Measurements from ENCODE around the gene PITPNC1.
"Not testable (repeated sequence)": the region's sequence is repeated elsewhere in the genome, so short reads cannot be mapped to it uniquely, and the experiment has no call there.

The PITPNC1 gene

DNA sequence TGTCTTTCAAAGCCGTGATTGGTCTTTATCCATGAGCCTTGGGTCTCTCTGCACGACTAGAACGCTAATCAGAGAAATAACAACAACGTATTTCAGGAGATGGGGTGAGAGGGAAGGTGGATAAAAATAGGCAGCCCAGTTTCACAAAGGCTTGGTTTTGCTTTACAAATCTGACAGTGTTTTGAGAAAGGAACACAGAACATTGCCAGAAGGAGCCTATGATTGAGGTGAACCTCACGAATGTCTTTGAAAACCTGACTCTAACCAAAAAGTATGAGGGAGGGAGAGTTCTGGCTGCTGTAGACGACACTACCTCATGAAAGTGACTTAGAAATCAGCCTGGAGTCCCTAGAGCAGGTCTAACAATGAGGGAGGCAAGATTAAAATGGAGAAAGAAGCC lies 302.6 kb downstream of the PITPNC1 start:
- Histone ChIP-seq H3K27ac (no peak overlapping the region), H3K4me3 (no peak overlapping the region)

DNA sequence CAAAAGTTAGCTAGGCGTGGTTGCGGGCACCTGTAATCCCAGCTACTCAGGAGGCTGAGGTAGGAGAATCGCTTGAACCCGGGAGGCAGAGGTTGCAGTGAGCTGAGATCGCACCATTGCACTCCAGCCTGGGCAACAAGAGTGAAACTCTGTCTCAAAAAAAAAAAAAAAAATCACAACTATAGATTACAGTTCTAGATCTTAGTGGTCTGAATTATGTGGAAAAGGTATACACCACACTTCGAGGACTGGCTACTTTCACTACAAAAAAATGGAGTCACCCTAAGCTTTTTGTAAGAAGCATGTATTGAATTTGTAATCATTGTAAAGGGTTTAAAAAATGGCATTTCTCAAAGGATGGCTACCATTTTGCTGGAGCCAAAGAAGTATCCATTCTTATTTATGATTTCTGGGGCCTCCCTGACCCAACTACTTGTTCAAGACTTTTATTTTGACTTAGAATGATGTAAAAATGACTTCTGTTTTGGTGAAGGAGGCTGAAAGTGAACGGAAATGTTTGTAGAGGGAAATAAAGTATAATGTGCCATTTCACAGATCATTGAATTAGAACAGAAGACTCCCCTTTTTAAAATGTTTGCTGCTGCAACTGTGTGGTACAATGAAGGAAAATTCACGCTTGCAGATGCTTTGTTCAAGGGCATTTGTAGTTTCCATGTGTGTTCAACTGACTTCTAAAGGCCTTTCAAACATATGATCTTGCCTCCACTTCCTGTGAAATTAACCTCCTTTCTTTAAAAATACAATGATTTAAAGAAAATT lies 303.6 kb downstream of the PITPNC1 start:
- no peak overlapping the region for H3K4me3 ChIP-seq
- no peak overlapping the region for H3K27ac ChIP-seq

DNA sequence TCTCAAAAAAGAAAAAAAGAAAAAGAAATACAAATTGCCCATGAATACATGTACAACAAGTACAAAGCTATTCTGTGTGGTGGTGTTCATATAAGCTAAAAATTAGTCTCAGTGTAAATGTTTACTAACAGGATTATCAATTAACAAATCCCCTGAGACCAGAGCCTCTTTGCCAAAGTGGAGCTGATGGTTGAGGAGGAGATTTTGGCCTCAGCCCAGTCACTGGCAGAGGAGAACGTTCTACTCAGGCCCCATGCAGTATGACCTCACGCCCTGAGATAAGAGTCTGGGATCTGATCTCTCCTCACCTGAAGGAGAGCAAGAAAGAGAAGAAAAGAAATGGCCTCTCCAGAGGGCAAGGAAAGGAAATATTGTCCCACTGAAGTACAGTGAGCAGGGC lies 305.1 kb downstream of the PITPNC1 start:
- Histone ChIP-seq H3K4me3 (no peak overlapping the region), H3K27ac (no peak overlapping the region)

DNA sequence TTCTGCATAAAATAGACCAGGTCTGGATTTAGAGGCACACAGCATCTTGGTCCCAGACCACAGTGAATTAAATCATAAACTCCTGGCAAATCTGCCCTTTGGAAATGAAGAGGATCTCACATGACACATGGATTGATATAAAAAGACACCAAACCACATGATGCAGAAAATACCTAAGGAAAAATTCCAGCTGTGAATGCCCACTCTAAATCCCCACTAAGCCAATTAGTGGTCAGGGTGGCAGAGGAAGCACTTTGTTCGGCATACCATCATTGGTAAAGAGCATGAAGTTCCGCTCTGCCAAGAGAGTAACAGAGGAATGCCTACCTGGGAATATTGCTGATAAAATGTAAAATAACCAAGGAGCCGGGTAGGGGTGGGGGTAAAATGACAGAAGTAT lies 308.3 kb downstream of the PITPNC1 start:
- no peak overlapping the region for H3K4me3 ChIP-seq
- peak overlapping the region in 1 of 21 experiments; percentile 6 for H3K27ac ChIP-seq

DNA sequence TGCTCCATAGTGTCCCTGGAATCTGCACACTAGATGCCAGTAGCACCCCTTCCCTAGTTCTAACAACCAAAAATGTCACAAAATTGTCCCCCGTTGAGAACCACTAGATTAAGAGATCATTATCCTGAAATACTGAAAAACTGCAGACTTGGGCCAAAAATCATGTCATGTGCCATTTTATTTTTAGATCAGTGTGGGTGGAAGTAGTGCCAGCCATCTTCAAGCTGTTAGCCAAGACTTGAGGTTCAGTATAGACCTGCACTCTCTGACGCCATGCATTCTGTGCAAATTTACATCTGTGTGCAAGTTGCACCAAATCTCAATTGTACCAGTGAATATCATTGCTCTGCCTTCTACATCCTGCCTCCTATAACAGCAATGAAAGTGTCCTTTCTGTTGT lies 309.2 kb downstream of the PITPNC1 start:
- no peak overlapping the region for H3K4me3 ChIP-seq
- no peak overlapping the region for H3K27ac ChIP-seq

DNA sequence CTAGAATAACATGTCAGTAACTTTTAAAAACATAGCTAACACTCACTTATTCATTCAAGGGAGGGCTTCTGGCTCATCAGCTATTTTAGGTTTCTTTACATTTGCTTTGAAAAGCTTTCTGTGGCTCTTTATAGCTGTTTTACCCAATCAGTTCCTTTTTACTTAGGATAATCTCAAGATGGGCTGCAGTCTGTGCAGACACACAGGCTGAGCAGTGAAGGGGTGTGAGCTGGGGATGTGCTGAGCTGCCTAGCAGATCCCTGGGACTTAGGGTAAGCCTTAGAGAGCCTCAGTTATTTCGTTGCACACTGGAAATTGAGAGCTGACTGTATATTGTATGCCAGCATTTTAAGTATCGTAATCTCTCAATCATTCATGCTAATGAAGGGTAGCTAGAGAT lies 310.4 kb downstream of the PITPNC1 start:
- Histone ChIP-seq H3K4me3 (no peak overlapping the region), H3K27ac (no peak overlapping the region)

DNA sequence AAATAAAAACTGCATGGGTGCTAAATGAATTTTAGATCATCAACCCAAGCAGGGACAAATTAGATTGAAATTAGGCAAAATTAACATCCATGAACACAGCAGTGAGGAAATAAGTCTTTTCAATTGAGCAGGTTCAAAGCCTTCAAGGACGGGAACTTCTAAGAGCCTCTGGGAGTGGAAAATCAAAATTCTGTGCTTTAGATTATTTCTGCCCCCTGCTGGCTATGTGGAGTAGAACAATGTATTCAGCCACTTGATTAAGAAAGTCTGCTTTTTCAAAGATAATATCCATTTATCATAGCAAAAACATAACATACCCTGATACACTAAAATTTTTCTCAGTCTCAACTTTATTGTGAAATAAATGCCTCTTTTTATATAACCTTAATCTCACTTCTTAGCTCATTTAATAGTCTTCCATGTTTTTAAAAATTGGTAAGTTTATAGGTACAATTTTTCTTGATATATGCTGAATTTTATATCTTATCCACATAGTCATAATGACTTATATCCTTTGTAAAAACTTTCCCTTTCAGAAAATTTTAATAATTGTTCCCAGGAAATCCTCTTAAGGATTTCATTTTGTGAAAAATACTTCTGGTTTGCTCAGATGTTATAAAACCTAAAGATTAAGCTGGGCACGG lies 312.6 kb downstream of the PITPNC1 start:
- Histone ChIP-seq H3K27ac (no peak overlapping the region), H3K4me3 (no peak overlapping the region)

DNA sequence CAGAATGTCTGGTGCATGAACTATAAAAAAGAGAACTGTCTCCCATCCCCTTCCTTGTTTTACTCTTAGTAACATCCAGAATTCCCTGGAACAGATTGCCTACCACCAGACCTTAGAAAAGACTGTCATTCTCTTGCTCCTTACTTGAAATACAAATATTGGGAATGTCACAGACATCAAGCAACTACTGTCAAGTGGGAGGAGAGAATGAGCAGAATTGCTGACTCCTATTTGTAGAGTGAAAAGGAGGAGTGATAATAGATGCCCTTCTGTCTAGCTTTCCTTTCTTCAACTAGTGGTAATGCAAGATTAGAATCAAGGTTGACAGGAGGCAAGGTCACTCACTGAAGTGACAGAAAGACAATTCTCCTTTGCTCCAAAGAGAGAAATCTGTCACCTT lies 316.7 kb downstream of the PITPNC1 start:
- no peak overlapping the region for H3K4me3 ChIP-seq

DNA sequence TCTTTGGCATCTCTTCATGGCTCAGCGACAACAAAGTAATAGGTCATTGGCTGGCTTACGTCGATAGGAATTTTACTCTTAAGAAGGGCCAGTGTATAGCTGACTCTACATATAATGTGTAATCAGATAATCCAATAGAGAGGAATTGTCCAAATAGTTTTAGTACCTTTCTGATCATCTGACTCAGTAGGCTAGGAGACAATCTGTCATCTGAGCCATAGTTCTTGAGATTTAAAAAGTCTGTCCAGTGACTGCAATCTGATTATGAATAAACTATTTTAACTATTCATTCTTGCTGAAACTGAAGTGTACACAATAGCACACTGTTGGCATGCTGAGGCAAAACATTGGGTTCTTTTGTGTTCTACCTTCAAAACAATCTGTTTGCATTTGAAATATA lies 319.3 kb downstream of the PITPNC1 start:
- no peak overlapping the region for H3K4me3 ChIP-seq
- no peak overlapping the region for H3K27ac ChIP-seq

More for the DNA sequence above, 316.7 kb downstream of the PITPNC1 start:
- H3K27ac ChIP-seq: no peak overlapping the region

DNA sequence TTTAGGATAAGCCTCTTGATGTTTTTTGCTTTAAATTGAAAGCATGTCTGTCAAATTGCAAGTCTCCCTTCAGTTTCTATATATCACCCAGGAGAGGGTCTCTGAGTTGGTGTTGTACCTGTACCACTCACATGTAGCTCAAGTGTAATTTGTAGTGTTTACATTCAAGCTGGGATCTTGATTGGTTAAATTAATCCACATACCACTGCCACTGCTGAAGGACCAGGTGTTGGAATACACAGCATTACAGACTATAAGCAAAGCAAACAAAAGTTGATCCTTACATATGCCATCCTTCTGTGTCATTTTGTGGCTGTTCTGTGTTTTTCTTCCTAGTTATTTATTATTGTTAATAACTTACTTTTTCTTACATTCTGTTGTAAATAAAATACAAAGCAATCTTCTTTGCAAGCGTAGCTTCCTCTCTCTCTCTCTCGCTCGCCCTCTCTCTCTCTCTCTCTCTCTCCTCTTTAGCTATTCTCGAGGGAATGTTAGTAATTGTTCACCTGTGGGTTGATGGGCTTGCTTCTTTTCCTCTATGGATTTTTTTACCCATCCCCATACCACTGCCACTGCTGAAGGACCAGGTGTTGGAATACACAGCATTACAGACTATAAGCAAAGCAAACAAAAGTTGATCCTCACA lies 319.9 kb downstream of the PITPNC1 start:
- no peak overlapping the region for H3K27ac ChIP-seq
- no peak overlapping the region for H3K4me3 ChIP-seq

DNA sequence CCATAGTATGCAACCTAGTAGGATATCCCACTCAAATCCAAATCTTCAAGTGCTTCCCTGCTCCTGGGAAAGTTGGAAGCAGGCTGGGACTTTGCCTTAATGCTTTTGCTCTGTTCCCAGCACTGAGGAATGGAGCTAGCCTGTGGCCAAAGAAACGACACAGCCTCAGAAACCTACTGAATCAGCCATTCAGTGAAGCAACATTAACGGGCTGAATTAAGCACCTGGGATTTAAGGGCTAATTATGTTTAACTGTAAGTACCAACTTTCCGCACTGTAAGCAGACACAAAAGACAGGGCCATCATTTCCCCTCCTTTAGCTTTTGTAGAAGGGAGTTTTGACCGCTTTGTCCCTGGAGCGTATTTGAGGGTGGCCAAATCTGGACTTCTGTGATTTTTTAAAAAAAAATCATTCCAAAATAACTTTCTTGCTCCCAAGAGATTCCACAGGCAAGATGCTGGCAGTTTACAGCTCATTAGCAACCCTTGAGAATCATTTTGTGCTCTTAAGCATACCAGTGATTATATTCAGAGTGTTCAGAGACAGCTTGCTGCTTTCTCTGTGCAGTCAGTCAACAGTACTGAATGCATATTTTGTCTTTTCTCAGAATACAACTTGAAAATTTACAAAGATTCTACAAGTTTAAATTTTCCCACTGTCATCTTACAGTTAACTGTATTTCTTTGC lies 323.1 kb downstream of the PITPNC1 start:
- Histone ChIP-seq H3K27ac (no peak overlapping the region), H3K4me3 (no peak overlapping the region)

DNA sequence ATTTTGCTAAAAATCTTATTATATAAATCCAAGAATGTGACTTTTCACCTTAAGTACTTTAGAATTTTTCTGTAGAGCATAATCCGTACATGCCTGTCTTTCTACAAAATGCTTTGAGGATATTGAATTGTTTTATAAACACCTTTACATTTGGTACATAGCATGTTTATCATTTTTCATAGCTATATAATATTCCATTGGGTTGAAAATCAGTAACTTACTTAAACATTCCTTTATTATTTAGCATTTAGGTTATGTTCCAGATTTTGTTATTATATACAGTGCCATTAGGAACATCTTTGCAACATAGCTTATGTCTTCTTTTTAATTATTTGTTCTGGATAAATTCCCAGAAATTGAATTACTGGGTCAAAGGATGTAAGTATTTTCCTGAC lies 323.6 kb downstream of the PITPNC1 start:
- Histone ChIP-seq H3K27ac (no peak overlapping the region), H3K4me3 (no peak overlapping the region)

DNA sequence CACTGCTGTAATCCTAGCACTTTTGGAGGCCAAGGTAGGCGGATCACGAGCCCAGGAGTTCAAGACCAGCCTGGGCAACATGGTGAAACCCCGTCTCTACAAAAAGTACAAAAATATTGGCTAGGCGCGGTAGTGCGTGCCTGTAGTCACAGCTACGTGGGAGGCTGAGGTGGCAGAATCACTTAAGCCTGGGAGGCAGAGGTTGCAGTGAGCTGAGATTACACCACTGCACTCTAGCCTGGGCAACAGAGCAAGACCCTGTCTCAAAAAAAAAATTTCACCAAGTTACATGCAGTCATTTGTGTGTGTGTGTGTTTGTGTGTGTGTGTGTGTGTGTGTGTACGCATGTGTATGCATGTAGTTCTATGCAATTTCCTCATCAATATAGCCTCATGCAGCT lies 325.8 kb downstream of the PITPNC1 start:
- not testable (repeated sequence) for H3K27ac ChIP-seq, H3K4me3 ChIP-seq

DNA sequence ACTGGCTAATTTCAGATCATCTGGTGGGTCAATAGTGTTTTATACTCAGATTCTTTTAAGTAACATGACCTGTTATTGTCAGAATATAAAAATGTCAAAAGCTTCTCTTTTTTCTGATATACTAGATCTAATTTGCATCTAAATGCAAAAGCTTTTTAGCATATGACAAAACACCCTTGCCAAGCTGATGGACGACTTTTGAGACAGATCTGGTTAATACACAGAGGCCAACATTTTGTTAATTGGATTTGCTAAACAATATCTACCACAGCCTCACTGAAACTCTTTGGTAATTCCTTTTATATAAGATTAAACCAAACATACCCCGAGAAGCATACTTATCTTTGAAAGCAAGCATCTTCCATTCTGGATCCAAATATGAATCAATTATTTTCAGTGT lies 330.4 kb downstream of the PITPNC1 start:
- Histone ChIP-seq H3K4me3 (no peak overlapping the region), H3K27ac (no peak overlapping the region)

DNA sequence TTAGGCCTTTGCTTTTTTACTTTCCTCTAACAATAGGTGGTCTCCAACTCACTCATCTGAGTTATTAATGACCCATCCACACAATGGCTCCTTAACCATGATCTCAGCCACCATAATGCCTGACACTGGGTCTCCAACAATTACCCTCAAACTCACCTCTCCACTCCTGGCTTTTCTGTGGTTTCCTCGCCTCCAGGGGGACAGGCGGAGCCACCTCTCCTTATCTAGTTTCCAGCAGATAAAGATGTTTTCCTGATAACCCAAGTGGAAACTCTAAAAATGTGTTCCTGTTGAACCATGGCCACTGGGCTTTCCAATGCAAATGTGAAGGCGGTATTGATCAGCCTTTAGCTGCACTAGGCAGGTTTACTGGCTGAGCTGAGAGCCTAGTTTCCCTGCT lies 331.3 kb downstream of the PITPNC1 start:
- no peak overlapping the region for H3K4me3 ChIP-seq
- no peak overlapping the region for H3K27ac ChIP-seq

DNA sequence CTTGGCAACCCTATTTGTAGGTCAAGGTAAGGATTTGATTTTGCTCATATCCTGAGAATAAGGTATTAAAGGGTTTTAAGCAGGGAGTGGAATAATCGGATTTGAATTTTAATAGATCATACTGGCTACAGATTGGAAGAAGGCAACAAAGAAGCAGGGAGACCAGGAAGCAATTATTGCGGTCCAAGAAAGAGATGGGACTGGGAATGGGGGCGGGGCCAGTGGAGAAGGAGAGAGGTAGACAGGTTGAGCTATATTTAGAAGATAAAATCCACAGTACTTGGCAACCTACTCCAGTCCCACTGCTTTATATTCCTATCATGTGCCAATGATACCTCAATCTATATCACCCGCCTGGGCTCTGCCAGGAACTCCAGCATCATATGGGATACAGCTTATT lies 334.8 kb downstream of the PITPNC1 start:
- H3K4me3 ChIP-seq: no peak overlapping the region
- H3K27ac ChIP-seq: no peak overlapping the region

DNA sequence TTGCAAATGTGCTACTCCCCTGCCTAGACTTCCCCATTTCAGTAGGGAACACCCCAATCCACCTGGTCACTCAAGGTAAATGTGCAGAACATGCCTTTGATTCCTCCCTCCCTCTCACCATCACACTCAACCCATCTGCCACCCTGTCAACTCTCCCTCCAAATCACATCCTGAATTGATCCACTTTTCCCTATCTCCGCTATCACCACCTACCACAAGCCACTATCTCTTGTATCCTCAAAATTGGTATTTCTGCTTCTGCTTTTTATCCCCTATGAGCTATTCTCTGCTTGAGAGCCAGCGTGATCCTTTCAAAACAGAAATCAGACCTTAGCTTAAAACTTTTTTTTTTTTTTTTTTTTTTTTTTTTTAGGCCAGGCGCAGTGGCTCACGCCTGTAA lies 335.3 kb downstream of the PITPNC1 start:
- Histone ChIP-seq H3K4me3 (no peak overlapping the region), H3K27ac (no peak overlapping the region)

DNA sequence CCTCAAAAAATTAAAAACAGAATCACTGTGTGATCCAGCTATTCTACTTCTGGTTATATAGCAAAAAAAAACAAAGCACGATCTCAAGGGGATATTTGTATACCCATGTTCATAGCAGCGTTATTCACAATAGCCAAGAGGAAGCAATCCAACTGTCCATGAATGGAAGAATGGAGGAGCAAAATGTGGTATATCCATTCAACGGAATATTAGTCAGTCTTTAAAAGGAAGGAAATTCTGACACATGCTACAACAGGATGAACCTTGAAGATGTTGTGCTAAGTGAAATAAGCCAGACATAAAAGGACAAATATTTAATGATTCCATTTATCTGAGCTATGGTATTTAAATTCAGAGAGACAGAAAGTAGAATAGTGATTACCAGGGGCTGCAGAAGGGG lies 336.1 kb downstream of the PITPNC1 start:
- H3K27ac ChIP-seq: no peak overlapping the region
- no peak overlapping the region for H3K4me3 ChIP-seq

DNA sequence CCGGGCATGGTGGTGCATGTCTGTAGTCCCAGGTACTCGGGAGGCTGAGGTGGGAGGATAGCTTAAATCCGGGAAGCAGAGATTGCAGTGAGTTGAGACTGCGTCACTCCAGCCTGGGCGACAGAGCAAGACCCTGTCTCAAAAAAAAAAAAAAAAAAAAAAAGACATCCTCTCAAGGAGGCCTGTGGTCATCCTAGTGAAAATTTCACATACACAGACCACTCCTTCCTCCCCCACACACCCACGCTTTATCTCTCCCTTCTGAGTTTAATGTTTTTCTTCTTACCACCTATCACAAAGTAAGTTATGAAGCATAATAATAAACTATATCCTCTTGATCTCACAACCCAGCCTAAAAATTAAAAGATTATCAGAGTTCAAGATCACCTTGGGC lies 339.3 kb downstream of the PITPNC1 start:
- Histone ChIP-seq H3K4me3 (no peak overlapping the region), H3K27ac (peak overlapping the region in 1 of 21 experiments; percentile 89)

DNA sequence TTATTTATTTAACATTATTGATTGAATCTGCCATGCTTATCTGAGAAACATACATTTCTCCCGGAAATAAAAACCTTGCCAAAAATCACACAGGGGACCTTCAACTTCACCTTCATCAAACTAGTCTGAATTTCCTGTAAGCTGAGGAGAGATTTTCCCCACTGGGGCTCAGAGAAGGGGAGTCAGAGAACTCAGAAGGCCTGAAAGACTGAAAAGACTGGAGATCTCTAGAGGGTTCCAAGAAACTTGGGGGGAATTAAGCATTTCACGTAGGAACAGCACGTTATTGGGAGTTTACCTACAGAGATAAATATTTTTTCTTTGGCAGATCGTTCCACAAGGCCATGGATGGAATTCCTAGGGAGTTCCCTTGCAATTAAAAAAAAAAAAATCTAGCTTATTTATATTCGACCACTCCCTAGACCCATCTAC lies 340.1 kb downstream of the PITPNC1 start:
- Histone ChIP-seq H3K27ac (peak overlapping the region in 20 of 21 experiments; percentile 74 to 97 (median 89)), H3K4me3 (peak overlapping the region; percentile 75 to 98 (median 92))
